B cell (primary cell): ENCODE measurements around the gene ACAD8. TPM values are rescaled to one million over a fixed set of nuclear protein-coding genes. Genes with fewer than 3 reads are reported as not detected.
"Not testable (repeated sequence)": the region's sequence is repeated elsewhere in the genome, so short reads cannot be mapped to it uniquely, and the experiment has no call there.

ENCODE experiments used
- ATAC-seq: fragments of 200-7000 bp; cut with Tn5 transposase; one replicate; pipeline ENCODE4 v1.10.0; 2021; ENCODE audit warnings: low read depth, mild to moderate bottlenecking, moderate number of reproducible peaks, moderate library complexity
- CTCF ChIA-PET: fragments of 350-600 bp; sonication (Branson Sonifier 250); formaldehyde crosslinking; loops from one replicate; lab custom pipeline; 2021; ENCODE audit warnings: antibody characterized with exemption, inconsistent platforms; lab: Charles Lee
- POLR2A ChIA-PET: fragments of 350-600 bp; sonication (Branson Sonifier 250); formaldehyde crosslinking; loops from one replicate; lab custom pipeline; 2021; ENCODE audit warnings: antibody characterized with exemption; lab: Charles Lee
- DNase-seq: peaks from one replicate; pipeline ENCODE4 v3.0.0; 2013
- H2AFZ ChIP-seq: 2 replicates; pipeline ENCODE4 v1.6.1; 2012; ENCODE audit warnings: mild to moderate bottlenecking, low read depth, low read length; ENCODE audit not compliant: insufficient read depth, poor library complexity, severe bottlenecking
- H3K27ac ChIP-seq, 2 donors: 1 replicate in 1 of 2; 2 replicates in 1 of 2; pipeline ENCODE4 v1.5.1; 2012 to 2013; ENCODE audit warnings: low read length in 2 of 2, mild to moderate bottlenecking in 2 of 2, moderate library complexity in 1 of 2
- H3K27me3 ChIP-seq, 4 experiments: fragments of 200-600 bp in 1 of 4; sonication (generic) in 1 of 4; replicated peaks in 1 of 4; 1 replicate in 2 of 4; 2 replicates in 2 of 4; pipeline versions ENCODE4 v1.6.1 to v1.7.0; 2013 to 2016; ENCODE audit warnings: low read length in 3 of 4, mild to moderate bottlenecking in 2 of 4, mixed read lengths in 1 of 4, moderate library complexity in 1 of 4; ENCODE audit not compliant: insufficient read depth in 4 of 4, control insufficient read depth in 3 of 4; ENCODE audit errors: control extremely low read depth in 1 of 4
- H3K36me3 ChIP-seq, 2 experiments: replicated peaks in 1 of 2; 1 replicate in 1 of 2; 2 replicates in 1 of 2; pipeline versions ENCODE4 v1.6.1 to v1.7.1; 2013; ENCODE audit warnings: low read length in 1 of 2; ENCODE audit not compliant: insufficient read depth in 2 of 2, control insufficient read depth in 1 of 2; ENCODE audit errors: control extremely low read depth in 1 of 2, extremely low read depth in 1 of 2
- H3K4me1 ChIP-seq, 2 donors: fragments of 200-600 bp in 1 of 2; sonication (generic) in 1 of 2; 1 replicate in 1 of 2; 2 replicates in 1 of 2; pipeline versions ENCODE4 v1.5.1 to v1.6.1; 2013 to 2017; ENCODE audit warnings: low read length in 2 of 2; ENCODE audit not compliant: control insufficient read depth in 2 of 2, insufficient read depth in 2 of 2
- H3K4me2 ChIP-seq: replicated peaks from 2 replicates; pipeline ENCODE3; 2012; ENCODE audit warnings: mild to moderate bottlenecking, low read depth, low read length; ENCODE audit not compliant: poor library complexity, severe bottlenecking
- H3K4me3 ChIP-seq, 5 experiments: fragments of 200-600 bp in 1 of 5; sonication (generic) in 1 of 5; 1 replicate in 3 of 5; 2 replicates in 2 of 5; pipeline versions ENCODE4 v1.5.1 to v1.7.0; 2011 to 2016; ENCODE audit warnings: low read length in 4 of 5, mild to moderate bottlenecking in 4 of 5, low read depth in 2 of 5, control low read depth in 1 of 5, moderate library complexity in 1 of 5; ENCODE audit not compliant: insufficient read depth in 1 of 5; ENCODE audit errors: control extremely low read depth in 1 of 5, extremely low read depth in 1 of 5
- H3K79me2 ChIP-seq: fragments of 200-600 bp; sonication (generic); one replicate; pipeline ENCODE4 v1.6.0; 2016; ENCODE audit warnings: low read length; ENCODE audit not compliant: control insufficient read depth, insufficient read depth
- H3K9ac ChIP-seq: fragments of 200-600 bp; sonication (generic); 2 replicates; pipeline ENCODE4 v1.6.1; 2017; ENCODE audit warnings: mild to moderate bottlenecking, low read length, moderate library complexity
- H3K9me3 ChIP-seq, 3 donors: one replicate each; pipeline versions ENCODE4 v1.6.1 to v1.7.1; 2013; ENCODE audit warnings: low read length in 2 of 3; ENCODE audit not compliant: control insufficient read depth in 2 of 3, insufficient read depth in 1 of 3; ENCODE audit errors: control extremely low read depth in 1 of 3
- H4K20me1 ChIP-seq: 2 replicates; pipeline ENCODE4 v1.6.0; 2012; ENCODE audit warnings: mild to moderate bottlenecking, low read length; ENCODE audit not compliant: insufficient read depth, control insufficient read depth, poor library complexity, severe bottlenecking
- H3K27ac Mint-ChIP-seq: one replicate; pipeline ENCODE4 v1.8.0; 2021; ENCODE audit warnings: mixed read lengths
- H3K27me3 Mint-ChIP-seq: one replicate; pipeline ENCODE4 v1.8.0; 2021; ENCODE audit warnings: mixed read lengths
- H3K4me1 Mint-ChIP-seq: one replicate; pipeline ENCODE4 v1.8.0; 2021; ENCODE audit warnings: mixed read lengths
- H3K4me3 Mint-ChIP-seq: one replicate; pipeline ENCODE4 v1.8.0; 2021; ENCODE audit warnings: mixed read lengths
- H3K9me3 Mint-ChIP-seq: one replicate; pipeline ENCODE4 v1.8.0; 2022; ENCODE audit warnings: mixed read lengths; ENCODE audit not compliant: insufficient read depth
- EZH2 ChIP-seq: IDR thresholded peaks from 2 replicates; pipeline ENCODE4 v1.6.1; 2012; ENCODE audit warnings: borderline replicate concordance, low read depth, mild to moderate bottlenecking, moderate library complexity, low read length; ENCODE audit not compliant: insufficient read depth, poor library complexity, severe bottlenecking
- WGBS: methylation state at CpG from one replicate; pipeline ENCODE4 v1.1.5; 2013; ENCODE audit warnings: missing lambda C conversion rate; ENCODE audit not compliant: insufficient coverage; 5-methylcytosine and 5-hydroxymethylcytosine counted together
- intact Hi-C: fragments of 100-400 bp; cut with micrococcal nuclease; formaldehyde crosslinking; loops from one replicate; pipeline ENCODE4 v1.10.0; 2022
- polyA plus RNA-seq: library from polyadenylated mRNA; depleted of rRNA; stranded (reverse); fragments of >200 nt; gene quantifications from 2 replicates; pipeline ENCODE4 v1.2.3, GENCODE V29; 2012
- total RNA-seq, 2 donors: library from RNA; stranded (reverse); fragments of 120-200 nt in 1 of 2; gene quantifications; 1 replicate in 1 of 2; 2 replicates in 1 of 2; pipeline versions ENCODE4 v1.2.3 to v1.2.4, GENCODE V29; 2013 to 2022
- TF ChIP-seq, protein P1 (sequence below): fragments of 200-600 bp; IDR thresholded peaks from one replicate; pipeline ENCODE4 v1.8.0; 2022; ENCODE audit warnings: antibody characterized with exemption, mild to moderate bottlenecking

Gene ACAD8
- total and polyA plus RNA-seq, 2 donors (not counting 1 experiment from before 2014, with no cell fraction given) = 26.5 to 33.6 TPM

DNA sequence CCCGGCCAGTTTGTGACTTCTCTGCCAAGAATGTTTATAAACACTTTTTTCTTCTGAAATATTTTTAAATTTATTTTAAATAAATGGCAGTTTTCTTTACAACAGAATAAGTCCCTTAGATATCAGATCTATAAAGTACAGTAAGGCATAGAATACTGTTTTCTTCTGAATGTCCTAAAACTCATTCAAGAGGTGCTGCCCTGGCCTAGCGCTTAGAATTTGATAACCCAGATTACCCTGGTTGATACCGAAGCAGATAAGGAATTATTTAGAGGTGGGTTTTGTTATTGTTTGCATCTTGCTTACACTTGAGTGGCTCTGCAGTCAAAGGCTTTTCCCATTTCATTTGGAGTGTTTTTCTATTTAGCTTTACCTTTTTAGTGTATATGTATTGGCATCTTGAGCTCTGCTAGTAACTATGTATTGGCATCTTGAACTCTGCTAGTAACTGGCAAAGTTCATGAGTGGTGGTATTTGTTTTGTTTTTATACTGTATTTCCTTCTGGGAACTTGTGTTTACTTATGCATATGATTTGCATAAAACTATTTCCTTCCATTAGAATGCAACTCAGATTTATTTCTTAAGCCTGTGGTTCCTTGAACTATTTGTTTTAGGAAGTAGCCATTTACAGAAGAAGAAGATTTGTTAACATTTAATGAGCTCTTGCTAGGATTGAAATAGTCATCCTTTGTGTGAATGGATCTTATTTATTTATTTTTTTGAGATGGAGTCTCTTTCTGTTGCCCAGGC, 1.2 kb downstream of the ACAD8 start:
- ATAC-seq (no peak), DNase-seq (no peak)
- Mint-ChIP-seq H3K9me3 (no peaks in the 10 kb centered on the region), H3K27me3 (no peaks in the 10 kb centered on the region), H3K27ac (no peak overlapping the region), H3K4me1 (peaks cover 28% of the 10 kb centered on the region), H3K4me3 (peak overlapping the region; percentile 91)
- intact Hi-C loops = no loop called here
- peak overlapping the region; percentile 94 for H3K4me2 ChIP-seq
- H3K9me3 ChIP-seq = no peaks in the 10 kb centered on the region
- peaks cover 7% of the 10 kb centered on the region for H3K79me2 ChIP-seq
- H3K27me3 ChIP-seq = no peaks in the 10 kb centered on the region
- POLR2A ChIA-PET = interaction anchor here (0.7 kb wide), 1 partner anchor 28 kb away, joined by 3 read pairs; no protein-coding TSS in a partner anchor
- TF ChIP-seq, protein P1, sequence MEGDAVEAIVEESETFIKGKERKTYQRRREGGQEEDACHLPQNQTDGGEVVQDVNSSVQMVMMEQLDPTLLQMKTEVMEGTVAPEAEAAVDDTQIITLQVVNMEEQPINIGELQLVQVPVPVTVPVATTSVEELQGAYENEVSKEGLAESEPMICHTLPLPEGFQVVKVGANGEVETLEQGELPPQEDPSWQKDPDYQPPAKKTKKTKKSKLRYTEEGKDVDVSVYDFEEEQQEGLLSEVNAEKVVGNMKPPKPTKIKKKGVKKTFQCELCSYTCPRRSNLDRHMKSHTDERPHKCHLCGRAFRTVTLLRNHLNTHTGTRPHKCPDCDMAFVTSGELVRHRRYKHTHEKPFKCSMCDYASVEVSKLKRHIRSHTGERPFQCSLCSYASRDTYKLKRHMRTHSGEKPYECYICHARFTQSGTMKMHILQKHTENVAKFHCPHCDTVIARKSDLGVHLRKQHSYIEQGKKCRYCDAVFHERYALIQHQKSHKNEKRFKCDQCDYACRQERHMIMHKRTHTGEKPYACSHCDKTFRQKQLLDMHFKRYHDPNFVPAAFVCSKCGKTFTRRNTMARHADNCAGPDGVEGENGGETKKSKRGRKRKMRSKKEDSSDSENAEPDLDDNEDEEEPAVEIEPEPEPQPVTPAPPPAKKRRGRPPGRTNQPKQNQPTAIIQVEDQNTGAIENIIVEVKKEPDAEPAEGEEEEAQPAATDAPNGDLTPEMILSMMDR = no peak
- TF ChIP-seq EZH2 = no peak
- H3K4me3 ChIP-seq = no peak overlapping the region
- WGBS = 40% methylated on average over 1 of the region's 3 CpGs
- H3K4me1 ChIP-seq = peaks cover 10 to 15% of the 10 kb centered on the region in 2 donors
- peaks cover 3 to 18% of the 10 kb centered on the region in 2 experiments for H3K36me3 ChIP-seq
- H3K27ac ChIP-seq = no peak overlapping the region
- H4K20me1 ChIP-seq = no peaks in the 10 kb centered on the region
- H3K9ac ChIP-seq = peak overlapping the region; percentile 82
- H2AFZ ChIP-seq = no peak overlapping the region
- CTCF ChIA-PET = interaction anchor here (1.0 to 3.3 kb wide), 6 partner anchors 10 to 48 kb away, joined by 3 to 14 read pairs (median 4); partner anchors contain the start of genes NCAPD3 and VPS26B

DNA sequence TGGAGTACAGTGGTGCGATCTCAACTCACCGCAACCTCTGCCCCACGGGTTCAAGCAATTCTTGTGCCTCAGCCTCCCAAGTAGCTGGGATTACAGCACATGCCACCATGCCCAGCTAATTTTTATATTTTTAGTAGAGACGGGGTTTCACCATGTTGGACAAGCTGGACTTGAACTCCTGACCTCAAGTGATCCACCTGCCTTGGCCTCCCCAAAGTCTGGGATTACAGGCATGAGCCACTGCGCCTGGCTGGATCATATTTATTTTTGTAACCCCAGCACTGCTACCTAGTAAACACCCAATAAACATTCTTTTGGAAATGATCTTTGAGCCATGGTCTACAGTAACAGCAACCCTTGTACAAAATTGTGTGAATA, 1.8 kb downstream of the ACAD8 start:
- WGBS = 94% methylated on average over 2 of the region's 5 CpGs

More for the DNA sequence above, 1.8 kb downstream of the ACAD8 start:
- H3K27ac Mint-ChIP-seq, H3K9me3 Mint-ChIP-seq, H3K27ac ChIP-seq, H3K4me3 ChIP-seq, H3K27me3 Mint-ChIP-seq, H2AFZ ChIP-seq, DNase-seq, H3K27me3 ChIP-seq, H3K9me3 ChIP-seq, POLR2A ChIA-PET, H4K20me1 ChIP-seq, H3K9ac ChIP-seq, H3K4me3 Mint-ChIP-seq, H3K4me2 ChIP-seq, intact Hi-C loops, ATAC-seq, H3K79me2 ChIP-seq: not testable (repeated sequence)
- H3K4me1 Mint-ChIP-seq = peaks cover 28% of the 10 kb centered on the region
- CTCF ChIA-PET = interaction anchor here (1.0 to 3.3 kb wide), 4 partner anchors 11 to 48 kb away, joined by 3 to 14 read pairs (median 4); partner anchors contain the start of genes NCAPD3 and VPS26B
- peaks cover 3 to 16% of the 10 kb centered on the region in 2 experiments for H3K36me3 ChIP-seq
- H3K4me1 ChIP-seq = peaks cover 10 to 15% of the 10 kb centered on the region in 2 donors
